Mesothelial cell of epicardium (in vitro differentiated cells): ENCODE measurements around the gene CAPZA1. TPM values are rescaled to one million over a fixed set of nuclear protein-coding genes. Genes with fewer than 3 reads are reported as not detected.

Source experiments
- DNase-seq, 2 experiments: peaks; one replicate each; pipeline ENCODE4 v3.0.0; 2021; ENCODE audit warnings: low spot score in 2 of 2; ENCODE audit not compliant: unreplicated experiment in 2 of 2
- H3K27ac Mint-ChIP-seq: 2 replicates; pipeline ENCODE4 v1.8.0; 2021; ENCODE audit warnings: mixed read lengths
- H3K27me3 Mint-ChIP-seq: 2 replicates; pipeline ENCODE4 v1.8.0; 2021; ENCODE audit warnings: low read depth, mixed read lengths
- H3K36me3 Mint-ChIP-seq: 2 replicates; pipeline ENCODE4 v1.8.0; 2021; ENCODE audit warnings: mixed read lengths
- H3K4me1 Mint-ChIP-seq: 2 replicates; pipeline ENCODE4 v1.8.0; 2021; ENCODE audit warnings: mixed read lengths
- H3K4me3 Mint-ChIP-seq: 2 replicates; pipeline ENCODE4 v1.8.0; 2021; ENCODE audit warnings: mild to moderate bottlenecking, moderate library complexity, mixed read lengths
- H3K9me3 Mint-ChIP-seq: 2 replicates; pipeline ENCODE4 v1.8.0; 2021; ENCODE audit warnings: mixed read lengths
- CTCF ChIP-seq: fragments of 200-600 bp; sonication (generic); IDR thresholded peaks from one replicate; pipeline ENCODE4 v1.5.0; 2021; ENCODE audit warnings: antibody characterized with exemption; ENCODE audit not compliant: unreplicated experiment
- total RNA-seq: library from RNA; stranded (reverse); gene quantifications from 3 replicates; pipeline ENCODE4 v1.2.1, GENCODE V29; 2021

The CAPZA1 gene
- total RNA-seq, 1 donor from 2014 or later, result 109 TPM

DNA sequence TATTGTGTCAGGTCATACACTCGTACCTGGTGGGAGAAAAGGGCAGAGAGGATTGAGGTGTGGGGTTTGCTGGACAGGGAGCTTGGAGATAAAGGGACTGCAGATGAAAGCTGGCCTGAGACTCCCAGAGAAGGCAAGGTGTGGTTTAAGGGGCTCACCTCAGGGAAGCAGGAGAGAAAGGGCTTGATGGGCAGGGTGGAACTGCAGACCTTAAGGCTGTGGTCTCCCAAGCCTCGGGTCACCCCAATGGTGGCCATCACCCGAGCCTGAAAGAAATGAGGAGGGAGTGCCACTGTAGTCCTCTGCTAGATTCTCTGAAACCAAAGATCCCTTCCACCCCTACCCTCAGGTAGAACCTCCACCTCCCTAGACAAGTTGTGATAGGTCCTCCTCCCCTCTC is 91.0 kb downstream of the CAPZA1 start:
- Mint-ChIP-seq H3K36me3 (no peaks in the 10 kb centered on the region), H3K4me3 (no peak overlapping the region), H3K9me3 (no peaks in the 10 kb centered on the region), H3K27me3 (peaks cover 32% of the 10 kb centered on the region), H3K27ac (no peak overlapping the region), H3K4me1 (peaks cover 22% of the 10 kb centered on the region)
- DNase-seq, result no peak
- TF ChIP-seq CTCF, result no peak

GRCh38 chr1:112711041-112711440 is 91.4 kb downstream of the CAPZA1 start:
- DNase-seq, result no peak
- H3K4me3 Mint-ChIP-seq, result no peak overlapping the region
- peaks cover 21% of the 10 kb centered on the region for H3K4me1 Mint-ChIP-seq
- H3K27ac Mint-ChIP-seq, result no peak overlapping the region
- H3K27me3 Mint-ChIP-seq, result peaks cover 32% of the 10 kb centered on the region
- TF ChIP-seq CTCF, result no peak
- H3K9me3 Mint-ChIP-seq, result no peaks in the 10 kb centered on the region
- H3K36me3 Mint-ChIP-seq, result no peaks in the 10 kb centered on the region

- Mint-ChIP-seq H3K36me3 (no peaks in the 10 kb centered on the region), H3K27ac (no peak overlapping the region), H3K4me1 (peaks cover 22% of the 10 kb centered on the region)
Measured at GRCh38 chr1:112711670-112712069, 92.0 kb downstream of the CAPZA1 start.

GRCh38 chr1:112712191-112712590 is 92.6 kb downstream of the CAPZA1 start:
- no peaks in the 10 kb centered on the region for H3K9me3 Mint-ChIP-seq
- H3K4me3 Mint-ChIP-seq, result no peak overlapping the region
- peaks cover 32% of the 10 kb centered on the region for H3K27me3 Mint-ChIP-seq
- no peaks in the 10 kb centered on the region for H3K36me3 Mint-ChIP-seq
- TF ChIP-seq CTCF, result no peak
- peaks cover 22% of the 10 kb centered on the region for H3K4me1 Mint-ChIP-seq
- H3K27ac Mint-ChIP-seq, result no peak overlapping the region
- no peak for DNase-seq

More at GRCh38 chr1:112711670-112712069, 92.0 kb downstream of the CAPZA1 start:
- no peak overlapping the region for H3K4me3 Mint-ChIP-seq
- no peaks in the 10 kb centered on the region for H3K9me3 Mint-ChIP-seq
- H3K27me3 Mint-ChIP-seq, result peaks cover 32% of the 10 kb centered on the region
- DNase-seq, result no peak
- no peak for TF ChIP-seq CTCF

- Mint-ChIP-seq H3K4me1 (peaks cover 18% of the 10 kb centered on the region), H3K36me3 (no peaks in the 10 kb centered on the region), H3K9me3 (no peaks in the 10 kb centered on the region), H3K4me3 (no peak overlapping the region), H3K27ac (no peak overlapping the region), H3K27me3 (peaks cover 32% of the 10 kb centered on the region)
- no peak for TF ChIP-seq CTCF
- no peak for DNase-seq
Measured at GRCh38 chr1:112712701-112713128, 93.1 kb downstream of the CAPZA1 start.
